Choroid plexus epithelial cell (primary cell): ENCODE data around the gene TTI1.
"Not testable (repeated sequence)": the region's sequence is repeated elsewhere in the genome, so short reads cannot be mapped to it uniquely, and the experiment has no call there.

Experiments used
- DNase-seq: peaks from one replicate; pipeline ENCODE4 v3.0.0-alpha.2; 2010; ENCODE audit warnings: low read depth
- H3K4me3 ChIP-seq: 2 replicates; pipeline ENCODE4 v1.5.1; 2011; ENCODE audit warnings: low read depth, mild to moderate bottlenecking, control low read depth, low read length, moderate library complexity
- TF ChIP-seq, protein P1 (sequence below): conservative IDR thresholded peaks from 2 replicates; pipeline ENCODE4 v1.5.1; 2011; ENCODE audit warnings: low read depth, mild to moderate bottlenecking, control low read depth, inconsistent platforms, low read length, moderate library complexity

Gene TTI1

GRCh38 chr20:37970856-37971245 lies 62.4 kb downstream of the TTI1 start:
- no peak for DNase-seq
- TF ChIP-seq, protein P1, sequence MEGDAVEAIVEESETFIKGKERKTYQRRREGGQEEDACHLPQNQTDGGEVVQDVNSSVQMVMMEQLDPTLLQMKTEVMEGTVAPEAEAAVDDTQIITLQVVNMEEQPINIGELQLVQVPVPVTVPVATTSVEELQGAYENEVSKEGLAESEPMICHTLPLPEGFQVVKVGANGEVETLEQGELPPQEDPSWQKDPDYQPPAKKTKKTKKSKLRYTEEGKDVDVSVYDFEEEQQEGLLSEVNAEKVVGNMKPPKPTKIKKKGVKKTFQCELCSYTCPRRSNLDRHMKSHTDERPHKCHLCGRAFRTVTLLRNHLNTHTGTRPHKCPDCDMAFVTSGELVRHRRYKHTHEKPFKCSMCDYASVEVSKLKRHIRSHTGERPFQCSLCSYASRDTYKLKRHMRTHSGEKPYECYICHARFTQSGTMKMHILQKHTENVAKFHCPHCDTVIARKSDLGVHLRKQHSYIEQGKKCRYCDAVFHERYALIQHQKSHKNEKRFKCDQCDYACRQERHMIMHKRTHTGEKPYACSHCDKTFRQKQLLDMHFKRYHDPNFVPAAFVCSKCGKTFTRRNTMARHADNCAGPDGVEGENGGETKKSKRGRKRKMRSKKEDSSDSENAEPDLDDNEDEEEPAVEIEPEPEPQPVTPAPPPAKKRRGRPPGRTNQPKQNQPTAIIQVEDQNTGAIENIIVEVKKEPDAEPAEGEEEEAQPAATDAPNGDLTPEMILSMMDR, result no peak
- no peak overlapping the region for H3K4me3 ChIP-seq

DNA sequence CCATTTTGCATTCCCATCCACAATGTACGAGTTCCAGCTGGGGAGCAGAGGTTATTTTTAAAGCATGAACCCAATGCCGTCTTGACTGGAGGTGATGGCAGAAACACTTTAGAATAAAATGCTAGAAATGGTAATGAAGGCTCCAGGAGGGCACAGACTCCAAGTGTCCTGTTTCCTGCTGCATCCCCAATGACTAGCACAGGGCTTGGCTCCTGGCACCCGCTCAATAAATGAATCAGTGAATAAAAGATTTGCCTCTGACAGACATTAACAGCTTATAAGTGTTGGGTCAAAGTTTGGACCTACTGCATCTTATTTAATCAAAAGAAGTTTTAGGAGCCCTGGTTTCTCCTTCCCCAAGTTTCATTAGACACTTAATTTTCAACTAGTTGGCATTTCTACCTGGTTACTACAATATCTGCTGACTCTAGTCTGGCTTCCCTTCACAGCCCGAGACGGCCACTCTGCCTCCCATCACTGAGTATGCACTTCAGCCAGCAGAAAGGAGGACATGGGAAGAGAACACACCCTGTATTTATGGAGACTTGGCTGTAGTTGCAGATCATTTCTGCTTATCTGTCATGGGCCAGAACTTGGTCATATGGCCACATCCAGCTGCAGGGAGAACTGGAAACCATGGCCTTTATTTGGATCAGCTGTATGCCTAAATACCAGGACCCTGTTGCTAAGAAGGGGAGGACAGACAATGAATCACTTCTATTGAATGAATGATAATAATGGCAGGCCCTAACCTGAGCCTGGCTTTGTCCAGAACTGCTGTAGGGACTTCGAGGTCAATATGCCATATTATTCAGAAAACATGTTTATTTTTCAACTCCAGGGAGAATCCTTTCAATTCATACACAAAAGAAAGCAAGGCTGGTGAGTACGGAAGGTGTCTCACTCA lies 63.1 kb downstream of the TTI1 start:
- TF ChIP-seq, protein P1, result no peak
- H3K4me3 ChIP-seq, result no peak overlapping the region
- no peak for DNase-seq

GRCh38 chr20:37968841-37969401 lies 64.3 kb downstream of the TTI1 start:
- TF ChIP-seq, protein P1, result no peak
- DNase-seq, result no peak
- H3K4me3 ChIP-seq, result no peak overlapping the region

- H3K4me3 ChIP-seq, DNase-seq: not testable (repeated sequence)
Observed at GRCh38 chr20:37963483-37963882, 69.8 kb downstream of the TTI1 start.

DNA sequence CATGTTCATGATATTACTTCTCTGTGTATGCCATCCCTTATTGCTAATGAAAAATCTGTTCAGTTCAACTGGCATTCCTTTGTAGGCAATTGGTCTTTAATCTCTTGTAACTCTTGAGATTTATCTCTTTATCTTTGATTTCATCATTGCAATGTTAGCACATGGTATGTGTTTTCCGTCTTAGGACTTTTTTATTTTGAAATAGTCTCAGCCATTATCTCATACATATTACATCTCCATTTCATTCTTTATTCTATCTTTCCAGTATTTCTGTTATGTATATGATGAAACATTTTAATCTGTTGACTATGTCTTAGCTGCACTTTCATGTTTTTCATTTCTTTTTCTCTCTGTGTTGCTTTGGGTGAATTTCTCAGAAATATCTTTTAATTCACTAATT lies 72.2 kb downstream of the TTI1 start:
- no peak for DNase-seq
- H3K4me3 ChIP-seq, result no peak overlapping the region
- TF ChIP-seq, protein P1, result no peak

- no peak for DNase-seq
- H3K4me3 ChIP-seq, result no peak overlapping the region
- TF ChIP-seq, protein P1, result no peak
Observed at GRCh38 chr20:37958856-37959520, 74.3 kb downstream of the TTI1 start.

- TF ChIP-seq, protein P1, result no peak
- no peak for DNase-seq
- no peak overlapping the region for H3K4me3 ChIP-seq
Observed at GRCh38 chr20:37956107-37956585, 77.1 kb downstream of the TTI1 start.
